ENCODE measurements around the gene ZNF14.

- TF ChIP-seq CTCF (IDR thresholded peaks at IDR 0.05; ENCODE audit: low read depth, low read length, poor library complexity, severe bottlenecking) (no peak), EZH2phosphoT487 (IDR thresholded peaks at IDR 0.05; ENCODE audit: borderline replicate concordance, low read length) (no peak)
Measured at GRCh38 chr19:19687090-19687489, 45.8 kb downstream of the ZNF14 start.

Measured in DOHH2 (cell line).